Measurements from ENCODE around the gene DLG2.

The DLG2 gene

DNA sequence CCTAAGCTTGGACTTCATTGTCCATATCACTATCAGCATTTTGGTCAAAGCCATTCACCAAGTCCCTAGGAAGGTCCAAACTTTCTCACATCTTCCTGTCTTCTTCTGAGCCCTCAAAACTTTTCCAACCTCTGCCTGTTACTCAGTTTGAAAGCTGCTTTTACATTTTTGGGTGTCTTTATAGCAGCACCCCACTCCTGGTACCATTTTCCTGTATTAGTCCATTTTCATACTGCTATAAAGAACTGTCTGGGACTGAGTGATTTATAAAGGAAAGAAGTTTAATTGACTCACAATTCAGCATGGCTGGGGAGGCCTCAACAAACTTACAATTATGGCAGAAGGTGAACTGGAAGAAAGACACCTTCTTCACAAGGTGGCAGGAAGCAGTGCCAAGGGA lies 1624.0 kb downstream of the DLG2 start:
- no peak overlapping the region for H2BK120ac ChIP-seq (ENCODE audit: low read depth, low read length)
- no peak overlapping the region for H4K91ac ChIP-seq (ENCODE audit: low read length)
- no peak overlapping the region for H2AK5ac ChIP-seq (ENCODE audit: low read length, severe bottlenecking)
- H3K4me3 ChIP-seq (ENCODE audit: insufficient read depth in 1 of 2, low read depth in 1 of 2, low read length in 2 of 2) = no peak overlapping the region
- H3K14ac ChIP-seq (ENCODE audit: low read length in 2 of 2) = no peak overlapping the region
- no peak overlapping the region for H3K4me2 ChIP-seq (ENCODE audit: low read length, poor library complexity, severe bottlenecking)
- H2BK15ac ChIP-seq (ENCODE audit: low read depth, poor library complexity, severe bottlenecking) = no peak overlapping the region
- H3K4ac ChIP-seq (ENCODE audit: low read depth in 1 of 2, low read length in 2 of 2) = no peak overlapping the region
- H2BK5ac ChIP-seq (ENCODE audit: low read depth, low read length, poor library complexity, severe bottlenecking) = no peak overlapping the region
- peaks cover 34% of the 10 kb centered on the region for H3K9me3 ChIP-seq (ENCODE audit: control insufficient read depth, low read length)
- no peak overlapping the region for H3K23ac ChIP-seq (ENCODE audit: low read length in 2 of 2)
- no peak overlapping the region for H4K8ac ChIP-seq (ENCODE audit: low read length)
- H2AFZ ChIP-seq (ENCODE audit: low read depth, low read length) = no peak overlapping the region
- H3K4me1 ChIP-seq (ENCODE audit: control insufficient read depth, insufficient read depth, low read depth, low read length) = no peaks in the 10 kb centered on the region
- H3K79me1 ChIP-seq (replicated peaks; ENCODE audit: low read length, poor library complexity, severe bottlenecking) = no peaks in the 10 kb centered on the region
- no peak for DNase-seq
- H3K27me3 ChIP-seq (ENCODE audit: control insufficient read depth in 1 of 2, insufficient read depth in 1 of 2, low read length in 2 of 2) = no peaks in the 10 kb centered on the region
- H3K36me3 ChIP-seq (ENCODE audit: control insufficient read depth in 1 of 2, insufficient read depth in 2 of 2, low read depth in 1 of 2, low read length in 2 of 2) = no peaks in the 10 kb centered on the region
- no peak overlapping the region for H2BK12ac ChIP-seq (ENCODE audit: low read length in 2 of 2)
- H3K18ac ChIP-seq (ENCODE audit: low read depth in 1 of 2, low read length in 2 of 2) = no peak overlapping the region
- no peak overlapping the region for H3K27ac ChIP-seq (ENCODE audit: low read length, poor library complexity, severe bottlenecking)
- no peak overlapping the region for H3K9ac ChIP-seq (ENCODE audit: low read length)

DNA sequence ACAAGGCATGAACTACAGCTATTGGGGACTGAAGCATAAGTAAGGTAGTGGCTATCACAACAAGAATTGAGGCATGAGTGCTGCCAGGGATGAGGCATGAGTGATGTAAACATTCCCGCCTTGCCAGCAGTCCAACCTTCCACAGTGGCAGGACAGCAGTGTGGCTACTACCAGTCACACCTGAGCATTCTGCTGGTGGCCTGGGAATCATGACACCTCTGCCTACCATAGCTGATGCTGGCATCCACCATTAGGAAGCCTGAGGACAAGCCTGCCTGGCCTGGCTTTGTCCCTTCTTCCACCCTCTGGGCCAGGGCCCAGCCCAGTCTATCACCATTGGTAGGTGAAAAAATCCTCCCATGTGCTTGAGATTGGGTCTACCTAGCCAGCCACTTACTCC lies 1628.2 kb downstream of the DLG2 start:
- Histone ChIP-seq H2BK5ac (ENCODE audit: low read depth, low read length, poor library complexity, severe bottlenecking) (no peak overlapping the region), H2BK12ac (ENCODE audit: low read length in 2 of 2) (no peak overlapping the region), H3K9me3 (ENCODE audit: control insufficient read depth, low read length) (peaks cover 39% of the 10 kb centered on the region), H3K4me2 (ENCODE audit: low read length, poor library complexity, severe bottlenecking) (no peak overlapping the region), H2BK15ac (ENCODE audit: low read depth, poor library complexity, severe bottlenecking) (no peak overlapping the region), H3K9ac (ENCODE audit: low read length) (no peak overlapping the region), H3K23ac (ENCODE audit: low read length in 2 of 2) (no peak overlapping the region), H3K27me3 (ENCODE audit: control insufficient read depth in 1 of 2, insufficient read depth in 1 of 2, low read length in 2 of 2) (no peaks in the 10 kb centered on the region), H3K4ac (ENCODE audit: low read depth in 1 of 2, low read length in 2 of 2) (no peak overlapping the region), H3K18ac (ENCODE audit: low read depth in 1 of 2, low read length in 2 of 2) (no peak overlapping the region), H2AFZ (ENCODE audit: low read depth, low read length) (no peak overlapping the region), H3K14ac (ENCODE audit: low read length in 2 of 2) (no peak overlapping the region), H4K91ac (ENCODE audit: low read length) (no peak overlapping the region), H3K36me3 (ENCODE audit: control insufficient read depth in 1 of 2, insufficient read depth in 2 of 2, low read depth in 1 of 2, low read length in 2 of 2) (no peaks in the 10 kb centered on the region), H2BK120ac (ENCODE audit: low read depth, low read length) (no peak overlapping the region), H2AK5ac (ENCODE audit: low read length, severe bottlenecking) (no peak overlapping the region), H3K4me1 (ENCODE audit: control insufficient read depth, insufficient read depth, low read depth, low read length) (no peaks in the 10 kb centered on the region), H3K79me1 (replicated peaks; ENCODE audit: low read length, poor library complexity, severe bottlenecking) (no peaks in the 10 kb centered on the region), H3K27ac (ENCODE audit: low read length, poor library complexity, severe bottlenecking) (no peak overlapping the region), H4K8ac (ENCODE audit: low read length) (no peak overlapping the region), H3K4me3 (ENCODE audit: insufficient read depth in 1 of 2, low read depth in 1 of 2, low read length in 2 of 2) (no peak overlapping the region)
- WGBS = 82% methylated on average over 1 of the region's 1 CpG
- DNase-seq = no peak

GRCh38 chr11:83990160-83990733 lies 1636.9 kb downstream of the DLG2 start:
- Histone ChIP-seq H3K23ac (ENCODE audit: low read length in 2 of 2) (no peak overlapping the region), H2BK12ac (ENCODE audit: low read length in 2 of 2) (no peak overlapping the region), H3K14ac (ENCODE audit: low read length in 2 of 2) (no peak overlapping the region), H3K79me1 (replicated peaks; ENCODE audit: low read length, poor library complexity, severe bottlenecking) (no peaks in the 10 kb centered on the region), H3K18ac (ENCODE audit: low read depth in 1 of 2, low read length in 2 of 2) (no peak overlapping the region), H2BK120ac (ENCODE audit: low read depth, low read length) (no peak overlapping the region), H3K4me1 (ENCODE audit: control insufficient read depth, insufficient read depth, low read depth, low read length) (no peaks in the 10 kb centered on the region), H3K36me3 (ENCODE audit: control insufficient read depth in 1 of 2, insufficient read depth in 2 of 2, low read depth in 1 of 2, low read length in 2 of 2) (no peaks in the 10 kb centered on the region), H3K4me3 (ENCODE audit: insufficient read depth in 1 of 2, low read depth in 1 of 2, low read length in 2 of 2) (no peak overlapping the region), H3K27me3 (ENCODE audit: control insufficient read depth in 1 of 2, insufficient read depth in 1 of 2, low read length in 2 of 2) (no peaks in the 10 kb centered on the region), H2AK5ac (ENCODE audit: low read length, severe bottlenecking) (no peak overlapping the region), H3K27ac (ENCODE audit: low read length, poor library complexity, severe bottlenecking) (no peak overlapping the region), H2AFZ (ENCODE audit: low read depth, low read length) (no peak overlapping the region), H4K91ac (ENCODE audit: low read length) (no peak overlapping the region), H2BK15ac (ENCODE audit: low read depth, poor library complexity, severe bottlenecking) (no peak overlapping the region), H4K8ac (ENCODE audit: low read length) (no peak overlapping the region), H2BK5ac (ENCODE audit: low read depth, low read length, poor library complexity, severe bottlenecking) (no peak overlapping the region), H3K4me2 (ENCODE audit: low read length, poor library complexity, severe bottlenecking) (no peak overlapping the region), H3K4ac (ENCODE audit: low read depth in 1 of 2, low read length in 2 of 2) (no peak overlapping the region), H3K9ac (ENCODE audit: low read length) (no peak overlapping the region), H3K9me3 (ENCODE audit: control insufficient read depth, low read length) (peaks cover 3% of the 10 kb centered on the region)
- WGBS = 77% methylated on average over 7 of the region's 7 CpGs
- DNase-seq = no peak

DNA sequence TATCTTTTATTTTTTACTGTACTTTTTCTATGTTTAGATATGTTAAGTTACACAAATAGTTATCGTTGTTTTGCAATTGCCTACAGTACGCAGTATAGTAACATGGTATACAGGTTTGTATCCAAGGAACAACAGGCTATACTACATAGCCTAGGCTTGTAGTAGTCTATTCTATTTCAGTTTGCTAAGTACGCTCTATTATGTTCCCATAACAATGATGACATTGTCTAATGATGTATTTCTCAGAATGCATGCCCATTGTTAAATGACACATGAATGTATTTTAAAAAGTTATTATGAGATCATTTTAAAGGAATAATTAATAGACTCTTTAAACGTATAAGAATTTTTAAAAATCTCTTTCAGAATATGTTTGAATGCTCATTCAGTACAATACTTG lies 1644.3 kb downstream of the DLG2 start:
- no peak overlapping the region for H2AK5ac ChIP-seq (ENCODE audit: low read length, severe bottlenecking)

More for the DNA sequence above, 1644.3 kb downstream of the DLG2 start:
- Histone ChIP-seq H3K23ac (ENCODE audit: low read length in 2 of 2) (no peak overlapping the region), H4K91ac (ENCODE audit: low read length) (no peak overlapping the region), H3K27me3 (ENCODE audit: control insufficient read depth in 1 of 2, insufficient read depth in 1 of 2, low read length in 2 of 2) (no peaks in the 10 kb centered on the region), H2BK15ac (ENCODE audit: low read depth, poor library complexity, severe bottlenecking) (no peak overlapping the region), H3K27ac (ENCODE audit: low read length, poor library complexity, severe bottlenecking) (no peak overlapping the region), H3K18ac (ENCODE audit: low read depth in 1 of 2, low read length in 2 of 2) (no peak overlapping the region), H4K8ac (ENCODE audit: low read length) (no peak overlapping the region), H3K4me1 (ENCODE audit: control insufficient read depth, insufficient read depth, low read depth, low read length) (no peaks in the 10 kb centered on the region), H2BK5ac (ENCODE audit: low read depth, low read length, poor library complexity, severe bottlenecking) (no peak overlapping the region), H3K79me1 (replicated peaks; ENCODE audit: low read length, poor library complexity, severe bottlenecking) (no peaks in the 10 kb centered on the region), H3K9ac (ENCODE audit: low read length) (no peak overlapping the region), H3K4me3 (ENCODE audit: insufficient read depth in 1 of 2, low read depth in 1 of 2, low read length in 2 of 2) (no peak overlapping the region), H2BK120ac (ENCODE audit: low read depth, low read length) (no peak overlapping the region), H3K4me2 (ENCODE audit: low read length, poor library complexity, severe bottlenecking) (no peak overlapping the region), H3K36me3 (ENCODE audit: control insufficient read depth in 1 of 2, insufficient read depth in 2 of 2, low read depth in 1 of 2, low read length in 2 of 2) (no peaks in the 10 kb centered on the region), H2AFZ (ENCODE audit: low read depth, low read length) (no peak overlapping the region), H2BK12ac (ENCODE audit: low read length in 2 of 2) (no peak overlapping the region), H3K9me3 (ENCODE audit: control insufficient read depth, low read length) (no peaks in the 10 kb centered on the region), H3K4ac (ENCODE audit: low read depth in 1 of 2, low read length in 2 of 2) (no peak overlapping the region), H3K14ac (ENCODE audit: low read length in 2 of 2) (no peak overlapping the region)
- WGBS = 100% methylated on average over 2 of the region's 4 CpGs
- no peak for DNase-seq

Data from mesenchymal stem cell (in vitro differentiated cells and primary cell).